ENCODE measurements around the gene ST3GAL5.
"Not testable (repeated sequence)": the region's sequence is repeated elsewhere in the genome, so short reads cannot be mapped to it uniquely, and the experiment has no call there.

ST3GAL5 gene

GRCh38 chr2:85915606-85916303 lies 27.0 kb upstream of the ST3GAL5 start:
- no peak for DNase-seq

GRCh38 chr2:85914922-85915321 lies 26.1 kb upstream of the ST3GAL5 start:
- DNase-seq = no peak

GRCh38 chr2:85913884-85914881 lies 25.4 kb upstream of the ST3GAL5 start:
- no peak for DNase-seq

- no peak for DNase-seq
Measured at GRCh38 chr2:85911814-85912692, 23.3 kb upstream of the ST3GAL5 start.

- no peak for DNase-seq
Measured at GRCh38 chr2:85911097-85911496, 22.3 kb upstream of the ST3GAL5 start.

DNA sequence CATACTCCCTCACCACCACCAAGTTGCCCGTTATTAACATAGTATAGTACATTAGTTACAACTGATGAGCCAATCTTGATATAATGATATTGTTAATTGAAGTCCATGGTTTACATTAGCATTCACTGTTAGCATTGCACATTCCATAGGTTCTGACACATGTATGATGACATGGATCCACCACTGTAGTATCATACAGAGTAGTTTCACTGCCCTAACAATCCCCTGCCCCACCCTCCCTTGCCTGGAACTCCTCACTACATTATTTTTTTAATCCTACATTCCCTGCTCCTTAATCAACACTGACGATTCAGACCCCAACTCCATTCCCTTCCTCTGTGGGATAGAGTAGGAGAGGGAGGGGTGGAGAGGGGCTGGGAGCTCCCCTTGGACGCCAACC lies 20.2 kb upstream of the ST3GAL5 start:
- no peak for DNase-seq

DNA sequence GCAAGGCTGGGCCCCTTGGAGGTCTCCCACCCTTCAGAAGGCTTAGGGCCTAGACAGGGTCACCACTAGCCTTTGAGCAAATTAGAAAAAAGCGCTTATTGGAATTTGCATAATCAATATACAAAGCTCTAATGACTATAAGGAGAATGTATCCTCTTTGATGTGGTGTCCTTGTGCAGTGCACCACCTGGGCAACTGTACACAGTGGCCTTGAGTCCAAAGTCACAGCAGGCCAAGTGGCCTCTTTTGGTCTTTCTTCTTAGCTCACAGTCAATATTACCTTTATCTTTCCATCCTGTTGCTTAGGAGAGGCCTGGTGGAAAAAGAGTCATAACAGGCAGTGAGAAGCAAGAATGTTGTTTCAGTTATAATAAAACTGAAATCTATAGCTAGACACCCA lies 19.7 kb upstream of the ST3GAL5 start:
- no peak for DNase-seq

DNA sequence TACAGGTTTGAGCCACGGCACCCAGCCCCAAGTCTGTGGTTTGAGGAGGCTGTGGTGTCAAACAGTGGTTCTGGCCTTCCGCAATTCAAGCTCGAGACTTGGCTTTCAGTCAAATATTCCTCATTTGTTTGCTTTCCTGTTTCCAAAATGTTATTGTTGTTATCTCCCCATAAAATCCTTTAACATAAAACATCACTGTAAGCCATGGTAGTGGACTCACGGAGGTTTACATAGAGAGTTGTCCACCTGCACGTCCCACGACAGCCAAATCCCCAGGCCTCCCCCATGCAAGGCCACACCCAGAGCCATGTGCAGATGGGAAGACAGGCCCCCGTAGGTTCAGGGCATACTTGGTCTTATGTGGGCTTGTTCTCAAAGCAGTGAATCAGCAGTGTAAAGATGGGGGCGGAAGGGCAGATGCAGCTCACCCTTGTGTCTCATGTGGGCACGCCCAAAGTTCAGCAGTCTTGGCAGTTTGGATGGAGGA lies 18.9 kb upstream of the ST3GAL5 start:
- no peak for DNase-seq

DNA sequence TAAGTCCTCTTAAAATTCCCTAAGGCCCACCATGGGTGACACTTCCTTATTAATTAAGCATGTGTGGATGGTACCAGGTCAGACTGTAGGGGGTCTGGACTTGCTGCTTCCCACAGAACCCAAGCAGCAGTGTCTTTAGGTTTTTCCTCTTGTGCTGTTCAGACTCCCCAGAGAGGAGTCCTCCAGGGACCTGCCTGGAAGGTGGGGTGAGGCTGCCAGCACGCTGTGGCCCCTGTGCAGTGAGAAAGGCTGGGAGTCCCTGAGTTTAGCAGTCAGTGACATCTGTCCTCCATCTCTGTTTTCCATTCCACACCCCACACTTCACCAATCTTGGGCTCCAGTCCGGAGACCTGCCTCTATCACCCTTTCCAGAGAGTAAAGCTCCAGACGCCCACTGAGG lies 18.0 kb upstream of the ST3GAL5 start:
- DNase-seq = no peak

- no peak for DNase-seq
Measured at GRCh38 chr2:85905891-85906290, 17.1 kb upstream of the ST3GAL5 start.

GRCh38 chr2:85905187-85905666 lies 16.4 kb upstream of the ST3GAL5 start:
- DNase-seq = no peak

DNA sequence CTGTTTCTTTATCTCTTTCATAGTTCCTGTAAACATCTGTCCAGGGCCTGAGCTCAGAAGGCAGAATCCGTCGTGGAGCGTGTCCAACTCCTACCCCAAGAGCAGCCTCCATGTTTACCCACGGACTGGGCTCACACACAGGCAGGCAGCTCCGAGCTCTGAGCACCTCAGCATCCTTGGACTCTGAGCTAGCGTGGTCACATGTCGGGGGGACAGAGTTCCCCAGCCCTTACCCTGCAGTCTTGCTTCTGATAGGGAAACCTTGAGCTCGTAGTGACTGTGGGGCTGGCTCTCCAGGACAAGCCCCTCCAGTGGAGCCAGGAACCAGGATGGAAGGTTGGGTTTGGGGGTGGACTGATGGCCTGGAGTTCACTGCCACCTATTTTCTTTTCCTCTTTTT lies 15.1 kb upstream of the ST3GAL5 start:
- no peak for DNase-seq

GRCh38 chr2:85902496-85902895 lies 13.7 kb upstream of the ST3GAL5 start:
- DNase-seq = no peak

DNA sequence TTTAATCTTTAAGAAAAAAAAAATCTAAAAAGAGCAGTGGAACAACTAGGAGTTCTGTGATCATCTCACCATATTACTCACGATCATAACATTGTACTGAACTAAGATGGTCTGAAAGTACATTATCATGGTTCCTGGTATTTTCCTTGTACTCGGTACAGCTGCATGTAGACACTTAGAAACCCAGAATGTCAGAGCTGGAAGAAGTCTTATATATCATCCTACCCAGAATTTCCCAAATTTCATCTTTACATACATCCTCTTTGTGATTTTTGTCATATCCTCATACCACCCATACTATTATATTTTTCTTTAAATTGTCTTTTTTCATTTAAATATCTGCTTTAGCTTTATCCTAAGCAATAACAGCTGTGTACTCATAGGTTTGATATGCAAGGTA lies 12.4 kb upstream of the ST3GAL5 start:
- no peak for DNase-seq

DNA sequence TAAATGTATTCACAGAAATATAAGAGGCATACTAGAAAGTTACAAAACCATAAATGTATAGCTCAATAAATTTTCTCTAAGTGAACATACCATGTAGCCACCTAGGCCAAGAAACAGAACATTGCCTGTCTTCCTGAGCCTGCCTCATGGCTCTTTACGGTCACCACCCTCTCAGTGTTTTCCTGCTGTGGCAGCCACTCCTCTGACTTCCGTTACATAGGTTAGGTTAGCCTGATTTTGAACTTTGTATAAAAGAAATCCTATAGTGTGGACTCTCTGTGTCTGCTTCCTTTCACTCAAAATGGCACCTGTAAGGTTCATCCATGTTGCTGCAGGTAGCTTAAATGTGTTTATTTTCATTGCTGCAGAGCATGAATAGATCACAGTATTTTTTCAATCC lies 11.6 kb upstream of the ST3GAL5 start:
- no peak for DNase-seq

DNA sequence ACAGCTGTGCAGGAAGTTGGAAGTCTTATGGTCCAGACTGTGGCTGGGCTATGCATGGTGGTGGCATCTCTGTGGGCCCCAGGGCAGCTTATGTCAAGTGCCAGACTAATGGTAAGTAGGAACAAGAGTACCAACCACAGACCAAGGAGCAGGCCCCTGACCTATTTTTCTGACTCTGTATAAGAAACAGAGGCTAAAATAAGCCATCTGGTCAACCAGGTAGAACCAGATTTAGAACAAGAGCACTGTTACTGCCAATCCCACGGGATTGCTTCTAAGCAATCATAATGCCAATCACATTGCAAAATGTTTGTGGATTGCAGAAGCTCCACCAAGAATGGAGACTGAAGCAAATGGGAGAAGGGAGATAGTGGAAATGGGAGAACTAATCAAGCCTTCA lies 11.1 kb upstream of the ST3GAL5 start:
- no peak for DNase-seq

- no peak for DNase-seq
Measured at GRCh38 chr2:85899284-85899683, 10.5 kb upstream of the ST3GAL5 start.

DNA sequence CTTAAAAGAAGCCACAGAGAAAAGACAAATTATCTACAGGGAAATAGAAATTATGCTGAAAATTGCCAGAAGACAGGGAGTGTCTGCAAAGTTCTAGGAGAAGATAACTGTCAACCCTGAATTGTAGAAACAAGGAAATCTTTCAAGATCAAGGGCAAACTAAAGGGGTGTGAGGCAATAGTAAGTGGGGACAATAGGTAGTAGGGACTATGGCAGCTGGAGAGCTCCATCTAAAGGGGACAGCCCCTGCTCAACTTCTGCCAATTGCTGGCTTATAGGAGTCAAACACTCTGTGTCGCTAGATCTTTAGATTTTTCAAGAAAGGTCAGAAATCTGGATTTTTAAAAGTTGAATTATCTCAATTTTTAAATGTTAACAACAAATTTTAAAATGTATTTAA lies 10.1 kb upstream of the ST3GAL5 start:
- DNase-seq = no peak

DNA sequence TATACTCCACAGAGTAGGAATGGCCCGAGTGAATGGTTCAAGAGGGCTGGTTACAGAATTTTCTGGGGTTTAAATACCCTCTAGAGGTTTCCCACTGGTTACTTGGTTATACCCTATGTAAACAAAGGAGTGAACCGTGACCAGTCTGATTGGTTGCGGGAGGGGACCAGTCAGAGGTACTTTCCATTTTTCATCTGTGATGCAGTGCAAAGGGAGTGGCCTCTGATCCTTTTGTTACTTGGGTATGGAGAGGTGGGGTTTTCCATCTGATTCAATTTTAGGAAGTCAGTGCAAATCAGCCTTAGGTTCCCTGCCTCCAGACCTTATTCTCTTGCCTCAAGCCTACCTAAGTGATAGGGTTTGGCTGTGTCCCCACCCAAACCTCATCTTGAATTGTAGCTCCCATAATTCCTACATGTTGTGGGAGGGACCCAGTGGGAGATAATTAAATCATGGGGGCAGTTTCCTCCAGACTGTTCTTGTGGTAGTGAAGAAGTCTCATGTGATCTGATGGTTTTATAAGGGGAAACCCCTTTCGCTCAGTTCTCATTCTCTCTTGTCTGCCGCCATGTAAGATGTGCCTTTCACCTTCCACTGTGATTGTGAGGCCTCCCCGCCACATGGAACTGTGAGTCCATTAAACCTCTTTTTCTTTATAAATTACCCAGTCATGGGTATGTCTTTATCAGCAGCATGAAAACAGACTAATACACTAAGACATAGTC lies 5.9 kb upstream of the ST3GAL5 start:
- DNase-seq = not testable (repeated sequence)

GRCh38 chr2:85893428-85894258 lies 4.9 kb upstream of the ST3GAL5 start:
- DNase-seq = no peak
